Memory B cell (primary cell): ENCODE results near the gene CSGALNACT2.

Experiments
- ATAC-seq: fragments of 150-1000 bp; cut with Tn5 transposase; 2 replicates; pipeline ENCODE4 v1.10.0; 2021; ENCODE audit warnings: low read depth, mild to moderate bottlenecking, moderate library complexity
- DNase-seq, 2 donors: peaks; one replicate each; pipeline ENCODE4 v3.0.0; 2022; ENCODE audit warnings: low spot score in 2 of 2
- H3K27ac Mint-ChIP-seq: one replicate; pipeline ENCODE4 v1.8.0; 2022; ENCODE audit warnings: mild to moderate bottlenecking, moderate library complexity, mixed read lengths
- H3K27me3 Mint-ChIP-seq: one replicate; pipeline ENCODE4 v1.8.0; 2022; ENCODE audit warnings: mixed read lengths
- H3K36me3 Mint-ChIP-seq: one replicate; pipeline ENCODE4 v1.8.0; 2022; ENCODE audit warnings: mild to moderate bottlenecking, mixed read lengths
- H3K4me1 Mint-ChIP-seq: one replicate; pipeline ENCODE4 v1.8.0; 2022; ENCODE audit warnings: mixed read lengths
- H3K4me3 Mint-ChIP-seq: one replicate; pipeline ENCODE4 v1.8.0; 2022; ENCODE audit warnings: mild to moderate bottlenecking, moderate library complexity, mixed read lengths
- H3K9me3 Mint-ChIP-seq: one replicate; pipeline ENCODE4 v1.8.0; 2022; ENCODE audit warnings: mixed read lengths

The CSGALNACT2 gene

DNA sequence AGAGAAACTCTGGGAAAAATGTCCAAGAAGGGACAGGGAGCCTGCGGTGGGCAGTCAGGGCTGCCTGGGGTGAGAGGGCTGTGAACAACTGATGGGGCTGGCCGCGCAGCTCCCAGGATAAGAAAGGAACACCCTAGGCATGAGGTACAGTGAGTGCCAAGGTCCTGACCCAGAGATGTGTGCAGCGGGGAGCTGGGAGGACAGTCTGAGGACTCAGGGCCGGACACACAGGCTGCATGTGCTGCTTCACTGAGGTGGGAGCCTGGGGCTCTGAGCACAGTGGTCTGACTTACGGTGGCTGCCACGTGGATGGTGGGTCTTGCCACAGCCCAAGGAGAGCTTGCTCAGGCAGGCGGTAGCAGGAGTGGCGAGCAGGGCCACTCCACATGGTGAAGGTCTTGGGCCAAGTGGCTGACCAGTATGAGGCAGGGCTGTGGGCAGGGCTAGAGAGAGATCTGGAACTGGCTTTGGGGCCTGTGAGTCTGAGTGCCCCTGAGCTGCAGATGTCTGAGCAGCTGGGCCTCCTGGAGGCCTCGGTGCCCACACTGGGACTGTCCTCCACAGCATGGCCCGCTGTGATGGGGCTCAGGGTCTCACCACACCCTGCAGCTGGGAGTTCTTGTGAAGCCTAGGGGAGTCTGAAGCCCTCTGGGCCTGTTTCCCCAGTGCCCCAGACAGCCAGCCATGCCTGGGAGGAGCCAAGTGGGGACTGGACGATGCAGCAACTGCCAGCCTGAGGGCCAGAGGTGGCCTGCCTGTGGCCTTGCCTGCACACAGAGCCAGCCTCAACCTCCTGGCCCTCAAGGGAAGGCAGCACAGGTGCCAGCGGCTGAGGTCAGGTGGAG lies 68.4 kb downstream of the CSGALNACT2 start:
- Mint-ChIP-seq H3K4me3 (no peak overlapping the region), H3K27me3 (no peaks in the 10 kb centered on the region), H3K36me3 (no peaks in the 10 kb centered on the region), H3K27ac (no peak overlapping the region), H3K9me3 (no peaks in the 10 kb centered on the region), H3K4me1 (peaks cover 6% of the 10 kb centered on the region)
- DNase-seq (no peak), ATAC-seq (no peak)

DNA sequence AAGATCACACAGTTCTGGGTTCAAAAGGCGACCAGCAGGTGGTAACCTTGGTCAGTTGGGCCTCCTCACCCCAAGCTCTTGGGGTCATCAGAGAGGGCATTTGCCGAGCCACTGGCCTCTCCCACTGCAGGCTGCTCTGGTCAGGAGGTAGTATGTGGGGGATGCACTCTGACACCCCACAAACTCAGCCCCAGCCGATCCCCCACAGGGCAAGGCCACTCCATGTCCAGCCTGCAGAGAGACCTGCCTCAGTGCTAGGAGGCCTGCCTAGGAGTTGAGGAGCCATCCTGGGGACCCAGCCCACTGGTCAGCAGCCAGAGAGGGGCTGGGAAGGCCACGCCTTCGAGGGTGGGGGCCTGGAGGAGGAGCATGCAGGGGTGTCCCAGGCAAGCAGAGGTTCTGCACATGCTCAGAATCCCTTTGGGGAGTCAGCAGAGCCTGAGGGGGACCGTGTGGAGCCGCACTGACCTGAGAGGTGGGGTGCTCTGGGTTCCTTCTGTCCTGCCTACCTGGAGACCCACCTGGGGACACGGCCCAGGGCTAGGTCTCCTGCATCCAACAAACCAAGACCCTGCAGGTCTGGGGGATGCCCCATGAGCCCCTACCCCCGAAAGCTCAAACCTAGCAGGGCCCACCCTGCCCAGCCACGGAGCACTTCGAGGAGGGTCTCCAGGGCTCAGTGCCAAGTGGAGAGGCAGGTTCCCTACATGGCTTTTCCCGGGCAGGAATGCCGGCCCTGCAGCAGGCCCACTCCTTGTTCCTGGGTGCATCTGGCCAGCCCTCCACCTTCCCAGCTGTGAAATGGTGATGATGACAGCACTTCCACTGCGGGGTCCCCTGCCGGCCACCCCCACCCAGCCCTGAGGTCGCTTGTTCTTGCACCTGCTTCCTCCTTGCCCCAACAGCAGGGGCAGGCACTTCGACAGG lies 70.2 kb downstream of the CSGALNACT2 start:
- DNase-seq (no peak), ATAC-seq (no peak)
- no peaks in the 10 kb centered on the region for H3K4me1 Mint-ChIP-seq
- no peaks in the 10 kb centered on the region for H3K27me3 Mint-ChIP-seq
- H3K36me3 Mint-ChIP-seq, result no peaks in the 10 kb centered on the region
- H3K27ac Mint-ChIP-seq, result no peak overlapping the region
- H3K9me3 Mint-ChIP-seq, result no peaks in the 10 kb centered on the region
- no peak overlapping the region for H3K4me3 Mint-ChIP-seq

- no peak for DNase-seq
- Mint-ChIP-seq H3K36me3 (no peaks in the 10 kb centered on the region), H3K4me1 (no peaks in the 10 kb centered on the region), H3K27ac (no peak overlapping the region), H3K4me3 (no peak overlapping the region), H3K27me3 (no peaks in the 10 kb centered on the region), H3K9me3 (no peaks in the 10 kb centered on the region)
- ATAC-seq, result no peak
These were observed 70.8 kb downstream of the CSGALNACT2 start for GRCh38 chr10:43209074-43209455.

- no peak for ATAC-seq
- H3K27me3 Mint-ChIP-seq, result peaks cover 2% of the 10 kb centered on the region
- no peak for DNase-seq
These were observed 71.5 kb downstream of the CSGALNACT2 start for GRCh38 chr10:43209651-43210141.

DNA sequence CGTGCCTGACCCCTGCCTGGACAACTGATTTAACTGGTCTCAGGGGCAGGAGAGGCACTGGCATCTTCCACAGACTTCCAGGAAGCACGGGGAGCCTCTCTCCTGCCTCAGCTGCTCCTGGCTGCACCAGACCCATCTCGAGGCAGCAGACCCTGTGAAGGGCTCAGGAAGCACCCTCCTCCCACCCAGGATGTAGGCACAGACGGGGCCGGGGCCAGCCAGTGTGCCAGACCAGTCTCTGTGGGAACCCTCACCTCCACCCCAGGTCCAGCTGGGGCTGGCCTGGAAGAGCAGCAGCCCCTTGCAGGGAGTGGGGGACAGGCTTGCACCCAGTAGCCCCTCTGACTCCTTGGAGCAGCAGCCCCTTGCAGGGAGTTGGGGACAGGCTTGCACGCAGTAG lies 72.3 kb downstream of the CSGALNACT2 start:
- H3K27me3 Mint-ChIP-seq, result peaks cover 3% of the 10 kb centered on the region
- H3K4me3 Mint-ChIP-seq, result no peak overlapping the region
- H3K27ac Mint-ChIP-seq, result no peak overlapping the region
- no peaks in the 10 kb centered on the region for H3K36me3 Mint-ChIP-seq
- H3K9me3 Mint-ChIP-seq, result no peaks in the 10 kb centered on the region
- ATAC-seq (no peak), DNase-seq (no peak)
- H3K4me1 Mint-ChIP-seq, result no peaks in the 10 kb centered on the region

More at GRCh38 chr10:43209651-43210141, 71.5 kb downstream of the CSGALNACT2 start:
- Mint-ChIP-seq H3K9me3 (no peaks in the 10 kb centered on the region), H3K27ac (no peak overlapping the region), H3K4me3 (no peak overlapping the region), H3K36me3 (no peaks in the 10 kb centered on the region), H3K4me1 (no peaks in the 10 kb centered on the region)

- Mint-ChIP-seq H3K36me3 (no peaks in the 10 kb centered on the region), H3K27ac (no peak overlapping the region), H3K27me3 (peaks cover 5% of the 10 kb centered on the region), H3K9me3 (no peaks in the 10 kb centered on the region), H3K4me3 (no peak overlapping the region), H3K4me1 (no peaks in the 10 kb centered on the region)
- ATAC-seq, result no peak
- no peak for DNase-seq
These were observed 72.8 kb downstream of the CSGALNACT2 start for GRCh38 chr10:43211030-43211429.

DNA sequence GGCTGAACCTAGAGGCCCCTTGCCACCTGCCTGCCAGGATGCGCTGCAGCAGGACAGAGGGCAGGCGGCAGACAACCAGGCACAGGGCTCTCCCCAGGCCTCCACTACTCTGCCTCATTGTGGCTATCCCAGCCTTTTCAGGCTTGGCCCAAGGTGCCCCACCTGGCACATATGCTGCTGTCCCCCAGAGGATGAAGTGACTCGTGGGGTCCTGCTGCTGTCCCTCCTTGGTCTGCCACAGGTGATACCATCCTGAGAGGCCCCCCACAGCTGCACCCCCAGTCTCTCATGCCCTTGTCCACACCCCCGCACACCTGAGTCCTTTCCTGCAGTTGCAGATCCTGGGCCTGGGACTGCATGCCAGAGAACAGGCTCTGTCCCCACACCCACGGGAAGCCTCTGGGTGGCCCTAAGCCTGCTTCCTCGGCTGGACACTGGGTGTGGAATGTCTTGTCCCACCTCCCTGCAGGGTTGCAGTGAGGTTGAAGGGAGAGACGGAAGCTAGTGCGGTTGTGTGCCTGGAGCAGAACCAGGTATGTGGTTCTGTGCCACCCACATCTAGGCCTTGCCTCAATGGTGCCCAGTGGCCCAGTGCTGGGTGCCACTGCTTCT lies 73.3 kb downstream of the CSGALNACT2 start:
- Mint-ChIP-seq H3K27me3 (peaks cover 5% of the 10 kb centered on the region), H3K9me3 (no peaks in the 10 kb centered on the region), H3K36me3 (no peaks in the 10 kb centered on the region), H3K27ac (no peak overlapping the region), H3K4me3 (no peak overlapping the region), H3K4me1 (no peaks in the 10 kb centered on the region)
- DNase-seq, result no peak
- no peak for ATAC-seq

DNA sequence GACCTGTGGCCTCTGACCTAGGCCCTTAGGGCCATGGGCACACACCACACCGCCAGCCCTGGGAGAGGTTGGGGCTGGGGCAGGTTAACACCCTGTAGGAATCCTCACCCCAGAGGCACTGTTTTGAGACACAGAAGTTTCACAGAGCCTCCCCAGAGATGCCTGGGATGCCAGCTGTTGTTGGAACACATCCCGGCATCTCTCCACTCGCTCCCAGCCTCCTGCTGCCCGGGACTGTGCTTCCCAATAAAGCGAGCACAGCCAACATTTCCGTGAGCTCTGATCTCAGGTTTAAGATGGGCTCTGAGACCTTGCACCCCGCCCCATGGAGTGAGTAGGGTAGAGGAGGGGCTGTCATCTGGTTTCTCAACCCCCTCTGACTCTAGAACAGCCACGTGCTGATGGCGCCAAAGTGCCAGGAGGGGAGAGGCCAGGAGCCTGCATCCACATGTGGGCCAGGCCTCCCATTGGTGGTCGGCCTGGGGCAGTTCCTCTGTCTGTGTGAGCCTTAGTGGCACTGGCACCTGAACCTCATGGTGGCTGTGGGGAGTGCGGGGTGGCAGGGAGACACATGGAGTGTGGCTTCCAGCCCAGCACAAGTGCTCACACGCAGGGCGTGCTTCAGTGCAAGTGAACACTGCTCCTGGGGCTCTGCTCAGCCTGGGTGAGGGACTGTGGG lies 73.9 kb downstream of the CSGALNACT2 start:
- Mint-ChIP-seq H3K9me3 (no peaks in the 10 kb centered on the region), H3K4me3 (no peak overlapping the region), H3K27ac (no peak overlapping the region), H3K27me3 (peaks cover 7% of the 10 kb centered on the region), H3K36me3 (no peaks in the 10 kb centered on the region), H3K4me1 (no peaks in the 10 kb centered on the region)
- ATAC-seq (no peak), DNase-seq (no peak)

DNA sequence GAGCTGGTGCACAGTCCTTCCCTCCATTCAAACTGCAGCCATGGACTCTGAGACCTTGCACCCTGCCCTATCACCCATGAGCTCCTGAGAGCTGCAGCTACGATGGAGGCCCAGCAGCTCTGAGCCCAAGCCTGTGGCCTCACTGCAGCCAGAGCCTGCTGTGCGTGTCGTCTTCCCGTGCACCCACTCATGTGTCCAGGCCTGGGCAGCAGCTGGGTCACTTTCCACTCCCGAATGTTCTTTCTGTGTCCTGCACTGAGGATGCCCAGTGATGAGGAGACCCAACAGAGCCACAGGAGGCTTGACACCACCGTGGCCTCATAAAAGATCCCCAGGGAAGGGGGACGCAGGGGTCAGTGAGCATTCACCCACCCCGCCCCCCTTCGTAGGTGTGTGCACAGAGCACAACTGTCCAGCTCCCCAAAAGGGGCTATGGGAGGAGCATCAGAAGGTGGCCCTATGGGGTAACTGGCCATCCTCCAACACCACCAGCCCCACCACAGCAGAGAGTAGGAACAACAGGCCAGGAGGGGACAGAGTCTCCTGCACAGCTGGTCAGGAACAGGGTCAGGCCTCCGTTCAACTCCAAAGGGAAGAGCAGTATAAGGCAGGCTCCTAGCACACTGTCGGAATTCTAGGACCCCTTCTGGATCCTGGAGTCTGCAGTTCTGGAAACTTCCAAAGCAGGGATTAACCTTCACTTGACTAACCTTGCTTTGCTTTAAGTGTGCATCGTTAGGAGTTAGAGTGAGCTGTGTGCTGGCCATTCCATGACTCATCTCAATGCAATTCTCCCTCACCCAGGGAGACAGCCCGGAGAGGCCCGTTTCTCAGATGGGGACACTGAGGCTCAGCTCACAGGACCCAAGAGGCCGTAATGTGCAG lies 76.1 kb downstream of the CSGALNACT2 start:
- no peak for DNase-seq
- Mint-ChIP-seq H3K36me3 (no peaks in the 10 kb centered on the region), H3K4me1 (no peaks in the 10 kb centered on the region), H3K27ac (no peak overlapping the region), H3K9me3 (no peaks in the 10 kb centered on the region), H3K27me3 (peaks cover 16% of the 10 kb centered on the region), H3K4me3 (no peak overlapping the region)
- ATAC-seq, result no peak

DNA sequence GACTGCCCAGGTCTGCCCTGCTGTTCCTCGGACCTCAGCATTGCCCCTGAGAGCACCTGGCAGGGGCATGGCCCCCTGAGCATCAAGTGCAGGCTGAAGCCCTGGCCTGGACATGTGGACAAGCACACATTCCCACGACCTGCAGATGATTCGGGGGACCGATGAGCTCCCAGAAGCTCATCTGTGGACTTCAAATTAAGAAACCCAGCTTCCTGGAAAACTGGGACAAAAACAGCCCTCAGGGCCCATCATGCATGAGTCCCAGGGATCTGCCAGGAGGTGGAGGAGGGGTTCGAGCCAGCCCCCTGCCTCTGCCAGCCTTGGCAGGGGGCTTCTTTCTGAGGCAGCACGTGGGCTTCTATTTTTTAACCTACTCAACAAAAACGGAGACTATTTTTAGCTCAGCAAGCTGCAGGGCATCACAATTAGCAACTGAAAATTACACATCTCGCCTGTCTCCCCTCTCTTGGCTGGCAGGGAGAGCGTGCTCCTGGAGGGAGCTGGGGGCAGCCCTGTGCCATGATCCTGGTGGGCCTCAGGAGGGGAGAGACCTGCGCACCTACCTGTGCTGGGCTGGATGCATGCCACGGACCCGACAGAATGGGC lies 76.8 kb downstream of the CSGALNACT2 start:
- no peak overlapping the region for H3K27ac Mint-ChIP-seq
- H3K27me3 Mint-ChIP-seq, result peaks cover 17% of the 10 kb centered on the region
- no peaks in the 10 kb centered on the region for H3K4me1 Mint-ChIP-seq
- no peaks in the 10 kb centered on the region for H3K36me3 Mint-ChIP-seq
- ATAC-seq, result no peak
- no peaks in the 10 kb centered on the region for H3K9me3 Mint-ChIP-seq
- H3K4me3 Mint-ChIP-seq, result no peak overlapping the region
- no peak for DNase-seq

DNA sequence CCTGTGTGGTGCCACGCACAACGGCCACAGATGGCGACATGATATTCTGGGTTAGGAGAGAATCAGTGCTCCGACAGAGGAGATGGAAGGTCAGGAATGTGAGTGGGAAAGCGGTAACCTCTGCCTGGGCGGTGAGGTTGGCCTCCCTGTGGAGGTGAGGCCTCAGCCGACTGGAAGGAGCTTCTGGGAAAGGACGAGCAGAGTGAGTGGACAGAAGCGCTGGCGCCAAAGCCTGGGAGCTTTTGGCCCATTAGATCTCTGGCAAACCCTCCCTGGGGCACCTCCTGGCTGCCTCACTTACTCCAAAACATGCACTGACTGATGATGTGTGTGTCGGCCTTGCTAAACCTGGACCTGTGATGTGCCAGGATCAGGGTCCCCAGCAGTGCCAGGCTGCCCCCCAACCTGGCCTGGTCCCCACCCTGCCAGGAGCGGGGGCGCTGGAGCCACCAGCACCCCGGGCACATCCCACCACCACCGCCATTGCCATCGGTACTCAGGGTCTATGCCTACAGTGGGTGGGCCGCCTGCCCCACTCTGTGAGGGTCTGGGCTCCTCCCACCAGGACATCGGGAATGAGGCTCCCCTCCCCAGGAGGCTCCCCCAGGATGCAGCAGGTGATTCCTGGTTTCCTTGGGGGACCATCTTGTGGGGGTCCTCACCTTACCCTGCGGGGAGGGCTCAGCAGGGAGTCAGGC lies 77.7 kb downstream of the CSGALNACT2 start:
- H3K9me3 Mint-ChIP-seq, result no peaks in the 10 kb centered on the region
- H3K27ac Mint-ChIP-seq, result no peak overlapping the region
- H3K36me3 Mint-ChIP-seq, result no peaks in the 10 kb centered on the region
- DNase-seq (no peak), ATAC-seq (no peak)
- no peak overlapping the region for H3K4me3 Mint-ChIP-seq
- H3K27me3 Mint-ChIP-seq, result peaks cover 17% of the 10 kb centered on the region
- H3K4me1 Mint-ChIP-seq, result no peaks in the 10 kb centered on the region

DNA sequence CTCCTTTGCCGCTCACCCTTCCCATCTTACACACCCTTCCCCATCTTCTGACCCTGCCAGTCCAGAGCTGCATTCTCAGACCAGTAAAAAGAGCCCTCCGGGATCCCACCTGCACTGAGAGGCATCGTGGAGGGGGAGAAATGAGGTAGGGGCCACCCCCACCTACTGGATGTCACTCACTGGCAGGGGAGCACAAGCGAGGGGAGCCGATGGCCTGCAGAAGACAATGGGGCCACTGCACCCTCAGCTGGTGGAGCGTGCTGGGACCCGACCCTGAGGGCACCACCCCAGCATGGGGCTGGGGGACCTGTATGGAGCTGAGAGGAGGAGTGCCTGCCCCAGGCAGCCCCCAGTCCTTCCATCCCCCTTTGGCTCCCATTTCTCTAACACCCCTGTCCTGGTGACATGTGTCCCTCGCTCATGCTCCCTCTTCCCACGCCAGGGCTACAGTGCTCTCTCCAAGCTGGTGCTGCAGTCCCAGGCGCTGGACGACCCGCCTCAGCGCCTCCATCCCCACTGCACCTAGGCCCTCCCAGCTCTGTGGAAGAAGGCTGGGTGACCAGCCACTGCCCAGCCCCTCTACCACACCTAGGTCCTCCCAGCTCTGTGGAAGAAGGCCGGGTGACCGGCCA lies 78.8 kb downstream of the CSGALNACT2 start:
- Mint-ChIP-seq H3K27me3 (peaks cover 17% of the 10 kb centered on the region), H3K9me3 (no peaks in the 10 kb centered on the region), H3K4me1 (no peaks in the 10 kb centered on the region), H3K36me3 (no peaks in the 10 kb centered on the region), H3K27ac (no peak overlapping the region), H3K4me3 (no peak overlapping the region)
- no peak for ATAC-seq
- no peak for DNase-seq
